ENCODE measurements around the gene USP21.

USP21 gene

DNA sequence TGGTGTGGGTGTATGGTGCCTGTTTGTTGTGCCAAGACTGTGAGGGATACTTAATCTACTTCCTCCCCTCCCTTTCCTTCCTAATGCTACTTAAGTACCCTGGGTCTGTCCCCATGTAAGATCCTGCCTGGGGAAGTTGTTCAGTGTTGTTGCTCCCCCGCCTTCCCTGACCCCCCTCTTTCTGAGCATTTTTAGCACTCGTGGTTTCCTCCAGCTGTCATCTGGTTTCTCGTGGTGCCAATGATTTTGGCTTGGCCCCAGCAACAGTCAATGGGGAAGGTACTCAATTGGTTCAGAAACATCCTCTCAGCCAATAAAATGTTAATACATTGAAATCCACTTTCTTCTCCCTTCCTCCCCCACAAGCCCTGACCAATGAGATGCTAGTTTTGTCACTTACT lies 26.0 kb downstream of the USP21 start:
- TF ChIP-seq CTCF (IDR thresholded peaks at IDR 0.05; ENCODE audit: insufficient read depth, low read length, poor library complexity, severe bottlenecking): no peak
- Histone ChIP-seq H3K36me3 (ENCODE audit: control insufficient read depth, insufficient read depth, low read length) (no peaks in the 10 kb centered on the region), H3K27me3 (replicated peaks; ENCODE audit: control insufficient read depth, insufficient read depth, low read length) (no peaks in the 10 kb centered on the region), H3K4me3 (replicated peaks; ENCODE audit: low read depth, low read length) (peak overlapping the region; percentile 15)
- peak; percentile 83 for DNase-seq (ENCODE audit: extremely low read depth, insufficient read length)

DNA sequence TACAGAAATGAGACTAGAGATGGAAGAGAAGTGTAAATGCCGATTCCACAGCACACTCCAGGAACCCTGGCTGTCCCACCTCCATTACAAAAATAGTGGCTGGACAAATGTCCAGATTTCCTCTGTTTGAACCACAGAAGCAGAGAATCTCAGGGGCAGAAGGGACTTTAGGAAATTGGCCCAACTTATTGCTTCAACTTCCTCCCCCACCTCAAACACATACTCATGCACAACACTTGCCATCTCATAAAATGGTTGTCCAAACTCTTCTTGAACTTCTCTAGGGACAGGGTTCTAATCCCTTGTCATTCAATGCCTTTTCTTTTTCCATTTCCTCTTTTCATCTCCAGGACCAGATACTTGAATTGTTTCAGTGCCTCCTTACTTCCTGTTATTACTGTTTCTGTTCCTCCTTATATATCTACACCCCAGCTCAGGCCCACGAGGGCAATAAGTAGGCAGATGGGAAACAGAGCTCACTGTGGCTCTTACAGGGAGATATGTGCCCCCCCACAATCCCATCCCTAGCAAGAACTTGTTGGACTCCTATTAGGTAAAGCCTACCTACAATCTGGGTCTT lies 26.5 kb downstream of the USP21 start:
- peak; percentile 79 for DNase-seq (ENCODE audit: extremely low read depth, insufficient read length)
- H3K36me3 ChIP-seq (ENCODE audit: control insufficient read depth, insufficient read depth, low read length): no peaks in the 10 kb centered on the region
- no peak for TF ChIP-seq CTCF (IDR thresholded peaks at IDR 0.05; ENCODE audit: insufficient read depth, low read length, poor library complexity, severe bottlenecking)
- H3K4me3 ChIP-seq (replicated peaks; ENCODE audit: low read depth, low read length): peak overlapping the region; percentile 19; the same call in 1 of the 2 replicates
- no peaks in the 10 kb centered on the region for H3K27me3 ChIP-seq (replicated peaks; ENCODE audit: control insufficient read depth, insufficient read depth, low read length)

GRCh38 chr1:161187311-161187710 lies 28.0 kb downstream of the USP21 start:
- H3K4me3 ChIP-seq (replicated peaks; ENCODE audit: low read depth, low read length): no peak overlapping the region
- no peaks in the 10 kb centered on the region for H3K27me3 ChIP-seq (replicated peaks; ENCODE audit: control insufficient read depth, insufficient read depth, low read length)

DNA sequence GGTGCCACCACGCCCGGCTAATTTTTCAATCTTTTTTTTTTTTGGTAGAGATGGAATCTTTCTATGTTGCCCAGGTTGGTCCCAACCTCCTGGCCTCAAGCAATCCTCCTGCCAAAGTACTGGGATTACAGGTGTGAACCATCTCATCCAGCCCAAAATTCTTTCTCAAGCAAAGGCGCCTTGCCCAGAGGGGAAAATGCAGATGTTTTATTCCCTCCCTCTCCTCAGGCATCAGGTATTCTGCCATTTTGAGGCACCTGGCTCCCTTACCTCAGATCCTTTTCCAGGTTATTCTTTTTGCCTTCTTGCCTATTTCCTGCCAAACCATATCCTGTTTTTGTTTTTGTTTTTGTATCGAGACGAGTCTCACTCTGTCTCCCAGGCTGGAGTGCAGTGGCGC lies 29.1 kb downstream of the USP21 start:
- Histone ChIP-seq H3K36me3 (ENCODE audit: control insufficient read depth, insufficient read depth, low read length) (no peaks in the 10 kb centered on the region), H3K27me3 (replicated peaks; ENCODE audit: control insufficient read depth, insufficient read depth, low read length) (no peaks in the 10 kb centered on the region), H3K4me3 (replicated peaks; ENCODE audit: low read depth, low read length) (no peak overlapping the region)
- DNase-seq (ENCODE audit: extremely low read depth, insufficient read length): no peak
- TF ChIP-seq CTCF (IDR thresholded peaks at IDR 0.05; ENCODE audit: insufficient read depth, low read length, poor library complexity, severe bottlenecking): no peak

More at GRCh38 chr1:161187311-161187710, 28.0 kb downstream of the USP21 start:
- no peak for TF ChIP-seq CTCF (IDR thresholded peaks at IDR 0.05; ENCODE audit: insufficient read depth, low read length, poor library complexity, severe bottlenecking)
- no peaks in the 10 kb centered on the region for H3K36me3 ChIP-seq (ENCODE audit: control insufficient read depth, insufficient read depth, low read length)
- DNase-seq (ENCODE audit: extremely low read depth, insufficient read length): no peak

GRCh38 chr1:161189036-161189435 lies 29.7 kb downstream of the USP21 start:
- no peaks in the 10 kb centered on the region for H3K36me3 ChIP-seq (ENCODE audit: control insufficient read depth, insufficient read depth, low read length)
- no peak for TF ChIP-seq CTCF (IDR thresholded peaks at IDR 0.05; ENCODE audit: insufficient read depth, low read length, poor library complexity, severe bottlenecking)
- H3K27me3 ChIP-seq (replicated peaks; ENCODE audit: control insufficient read depth, insufficient read depth, low read length): no peaks in the 10 kb centered on the region
- no peak for DNase-seq (ENCODE audit: extremely low read depth, insufficient read length)
- no peak overlapping the region for H3K4me3 ChIP-seq (replicated peaks; ENCODE audit: low read depth, low read length)
